HCT116 (cell line): Measurements from ENCODE around the gene ZBTB7C. TPM values are rescaled to one million over a fixed set of nuclear protein-coding genes. Genes with fewer than 3 reads are reported as not detected.

Source experiments
- ATAC-seq: fragments of 200-7000 bp; cut with Tn5 transposase; 2 replicates; pipeline ENCODE4 v1.9.1; 2020; ENCODE audit warnings: mild to moderate bottlenecking, moderate library complexity
- BruUV-seq: library from RNA; stranded (reverse); fragments of 400-500 nt; replicated peaks from 2 replicates; lab custom pipeline; 2021; lab: Mats Ljungman, UMichigan
- CTCF ChIA-PET: fragments of 300-600 bp; sonication (Branson Sonifier 250); formaldehyde crosslinking; loops from one replicate; lab custom pipeline; 2021; ENCODE audit warnings: antibody characterized with exemption; lab: Charles Lee
- POLR2A ChIA-PET: fragments of 300-600, 350-600 bp; sonication (Branson Sonifier 250); formaldehyde crosslinking; loops from one replicate; lab custom pipeline; 2021; ENCODE audit warnings: antibody characterized with exemption; lab: Charles Lee
- RAD21 ChIA-PET, 2 experiments: fragments of 300-600 bp; sonication (Branson Sonifier 250); formaldehyde crosslinking; loops; one replicate each; lab custom pipeline; 2023; ENCODE audit warnings: low total read pairs in 2 of 2; ENCODE audit not compliant: uncharacterized antibody in 2 of 2, unreplicated experiment in 2 of 2, low non-redundant PET in 1 of 2; lab: Charles Lee
- DNase-seq: peaks from one replicate; pipeline ENCODE4 v3.0.0-alpha.2; 2010; ENCODE audit warnings: low read depth, low spot score
- H2AFZ ChIP-seq: fragments of 200-600 bp; shearing (Covaris generic), sonication (generic); 2 replicates; pipeline ENCODE4 v1.6.1; 2017; ENCODE audit warnings: low read depth, mixed run types, mixed read lengths, antibody characterized with exemption, low read length; ENCODE audit not compliant: poor library complexity, severe bottlenecking
- H3K27ac ChIP-seq: 2 replicates; pipeline ENCODE4 v1.5.1; 2012; ENCODE audit warnings: low read depth, low read length
- H3K27me3 ChIP-seq: fragments of 200-600 bp; sonication (generic); 2 replicates; pipeline ENCODE4 v1.6.1; 2016; ENCODE audit warnings: mixed run types, low read length, mixed read lengths; ENCODE audit not compliant: insufficient read depth
- H3K36me3 ChIP-seq, 2 experiments: fragments of 200-500 bp in 1 of 2; fragments of 200-600 bp in 1 of 2; sonication (Bioruptor generic) in 1 of 2; sonication (generic) in 1 of 2; 2 replicates each; pipeline versions ENCODE4 v1.5.1 to v1.6.1; 2014 to 2016; ENCODE audit warnings: low read length in 2 of 2, inconsistent platforms in 1 of 2, mixed read lengths in 1 of 2, mixed run types in 1 of 2; ENCODE audit not compliant: insufficient read depth in 2 of 2, control insufficient read depth in 1 of 2
- H3K4me1 ChIP-seq, 2 experiments: fragments of 200-600 bp in 1 of 2; sonication (generic) in 1 of 2; 2 replicates each; pipeline versions ENCODE4 v1.5.1 to v1.6.1; 2012 to 2017; ENCODE audit warnings: low read length in 2 of 2, inconsistent platforms in 1 of 2, mild to moderate bottlenecking in 1 of 2, mixed read lengths in 1 of 2, mixed run types in 1 of 2, moderate library complexity in 1 of 2; ENCODE audit not compliant: insufficient read depth in 2 of 2, control insufficient read depth in 1 of 2
- H3K4me2 ChIP-seq: fragments of 200-600 bp; sonication (generic); 2 replicates; pipeline ENCODE4 v1.6.1; 2017; ENCODE audit warnings: mixed run types, low read length, mixed read lengths
- H3K4me3 ChIP-seq, 2 experiments: fragments of 200-600 bp in 1 of 2; sonication (generic) in 1 of 2; replicated peaks in 1 of 2; 2 replicates each; pipeline ENCODE4 v1.5.1; 2011 to 2016; ENCODE audit warnings: low read length in 2 of 2, control low read depth in 1 of 2, low read depth in 1 of 2, mild to moderate bottlenecking in 1 of 2, mixed read lengths in 1 of 2, mixed run types in 1 of 2
- H3K79me2 ChIP-seq: fragments of 200-600 bp; sonication (generic); 2 replicates; pipeline ENCODE4 v1.6.1; 2017; ENCODE audit warnings: mild to moderate bottlenecking, mixed run types, low read length, moderate library complexity, mixed read lengths; ENCODE audit not compliant: insufficient read depth
- H3K9ac ChIP-seq: fragments of 200-600 bp; sonication (generic); 2 replicates; pipeline ENCODE4 v1.6.1; 2016; ENCODE audit warnings: low read length, mixed read lengths
- H3K9me2 ChIP-seq: fragments of 200-600 bp; sonication (generic), shearing (Covaris generic); 2 replicates; pipeline ENCODE4 v1.6.1; 2017; ENCODE audit warnings: mixed run types, mild to moderate bottlenecking, moderate library complexity; ENCODE audit not compliant: insufficient read depth
- H3K9me3 ChIP-seq, 2 experiments: fragments of 200-500 bp in 1 of 2; fragments of 200-600 bp in 1 of 2; sonication (Bioruptor generic) in 1 of 2; sonication (generic) in 1 of 2; 2 replicates each; pipeline ENCODE4 v1.6.1; 2014 to 2017; ENCODE audit warnings: low read length in 2 of 2, mixed read lengths in 2 of 2, inconsistent platforms in 1 of 2, low read depth in 1 of 2, mild to moderate bottlenecking in 1 of 2, mixed run types in 1 of 2, moderate library complexity in 1 of 2; ENCODE audit not compliant: control insufficient read depth in 1 of 2, insufficient read depth in 1 of 2
- H4K20me1 ChIP-seq: fragments of 200-600 bp; sonication (generic), shearing (Covaris generic); 2 replicates; pipeline ENCODE4 v1.6.1; 2017; ENCODE audit warnings: mixed run types, mild to moderate bottlenecking, moderate library complexity; ENCODE audit not compliant: insufficient read depth
- EZH2phosphoT487 ChIP-seq: fragments of 200-600 bp; IDR thresholded peaks from 2 replicates; pipeline ENCODE4 v1.6.1; 2018; ENCODE audit warnings: antibody characterized with exemption, borderline replicate concordance
- JUND ChIP-seq: IDR thresholded peaks from 2 replicates; pipeline ENCODE4 v1.6.1; 2012
- SIN3A ChIP-seq: IDR thresholded peaks from 2 replicates; pipeline ENCODE4 v1.6.1; 2012; ENCODE audit warnings: low read depth
- YY1 ChIP-seq: IDR thresholded peaks from 2 replicates; pipeline ENCODE4 v1.6.1; 2011; ENCODE audit warnings: low read length, low read depth, moderate library complexity, mild to moderate bottlenecking; ENCODE audit not compliant: insufficient replicate concordance; ENCODE audit errors: extremely low read depth
- intact Hi-C: fragments of 100-400 bp; cut with micrococcal nuclease; formaldehyde crosslinking; loops from 2 replicates; pipeline ENCODE4 v1.10.0; 2022
- total RNA-seq: library from RNA; stranded (reverse); gene quantifications from one replicate; pipeline ENCODE4 v1.2.1, GENCODE V29; 2021; ENCODE audit not compliant: unreplicated experiment
- TF ChIP-seq, protein P1 (sequence below), 3 experiments: fragments of 200-600 bp in 1 of 3; sonication (generic) in 1 of 3; IDR thresholded peaks in 2 of 3; conservative IDR thresholded peaks in 1 of 3; 2 replicates each; pipeline ENCODE4 v1.5.1; 2012 to 2017; ENCODE audit warnings: low read depth in 2 of 3, low read length in 2 of 3, antibody characterized with exemption in 1 of 3, borderline replicate concordance in 1 of 3, control low read depth in 1 of 3, mild to moderate bottlenecking in 1 of 3, mixed read lengths in 1 of 3, mixed run types in 1 of 3, moderate library complexity in 1 of 3; ENCODE audit not compliant: insufficient read depth in 1 of 3
- TF ChIP-seq, protein P2 (sequence below): IDR thresholded peaks from 2 replicates; pipeline ENCODE4 v1.6.1; 2012; ENCODE audit warnings: low read depth
- TF ChIP-seq, protein P3 (sequence below): IDR thresholded peaks from 2 replicates; pipeline ENCODE4 v1.6.1; 2012
- TF ChIP-seq, protein P4 (sequence below): IDR thresholded peaks from 2 replicates; pipeline ENCODE4 v1.6.1; 2012

ZBTB7C gene
- total RNA-seq, 1 experiment from 2014 or later, result 0.37 TPM

DNA sequence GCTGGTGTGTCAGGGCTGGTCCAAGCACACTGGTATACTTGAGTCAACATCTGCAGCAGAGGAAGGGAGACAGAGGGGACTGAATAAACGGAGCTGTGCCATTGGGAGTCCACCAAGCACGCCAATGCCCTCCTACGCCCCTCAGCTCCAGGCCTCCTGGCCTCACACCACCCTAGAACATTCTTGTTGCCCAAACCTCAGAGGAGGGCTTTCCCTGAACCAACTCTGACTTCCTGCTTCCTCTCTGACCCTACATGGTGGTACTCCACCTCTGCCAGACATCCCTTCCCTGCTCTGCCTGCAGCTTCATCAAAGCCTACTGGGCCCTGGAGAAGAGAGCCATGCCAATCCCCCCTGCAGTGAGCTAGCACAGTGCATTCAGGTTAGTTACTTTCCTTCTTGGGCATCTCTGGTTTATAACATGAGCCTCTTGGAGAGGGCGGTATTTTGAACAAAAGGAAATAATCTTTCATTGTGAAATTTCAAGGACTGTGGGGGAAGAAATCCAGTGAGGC lies 54.4 kb downstream of the ZBTB7C start:
- H3K79me2 ChIP-seq, result no peaks in the 10 kb centered on the region
- no TSS peak for BruUV-seq
- RAD21 ChIA-PET, result no interaction called here
- no peak for ATAC-seq
- H3K27ac ChIP-seq, result no peak overlapping the region
- intact Hi-C loops, result no loop called here
- no peaks in the 10 kb centered on the region for H3K9me2 ChIP-seq
- no peaks in the 10 kb centered on the region for H3K36me3 ChIP-seq
- H3K4me2 ChIP-seq, result no peak overlapping the region
- CTCF ChIA-PET, result no interaction called here
- no peak overlapping the region for H3K4me3 ChIP-seq
- no peaks in the 10 kb centered on the region for H3K4me1 ChIP-seq
- no peaks in the 10 kb centered on the region for H3K9me3 ChIP-seq
- H4K20me1 ChIP-seq, result no peaks in the 10 kb centered on the region
- POLR2A ChIA-PET, result no interaction called here
- H3K27me3 ChIP-seq, result no peaks in the 10 kb centered on the region
- H2AFZ ChIP-seq, result no peak overlapping the region
- H3K9ac ChIP-seq, result no peak overlapping the region
- TF ChIP-seq, protein P1, sequence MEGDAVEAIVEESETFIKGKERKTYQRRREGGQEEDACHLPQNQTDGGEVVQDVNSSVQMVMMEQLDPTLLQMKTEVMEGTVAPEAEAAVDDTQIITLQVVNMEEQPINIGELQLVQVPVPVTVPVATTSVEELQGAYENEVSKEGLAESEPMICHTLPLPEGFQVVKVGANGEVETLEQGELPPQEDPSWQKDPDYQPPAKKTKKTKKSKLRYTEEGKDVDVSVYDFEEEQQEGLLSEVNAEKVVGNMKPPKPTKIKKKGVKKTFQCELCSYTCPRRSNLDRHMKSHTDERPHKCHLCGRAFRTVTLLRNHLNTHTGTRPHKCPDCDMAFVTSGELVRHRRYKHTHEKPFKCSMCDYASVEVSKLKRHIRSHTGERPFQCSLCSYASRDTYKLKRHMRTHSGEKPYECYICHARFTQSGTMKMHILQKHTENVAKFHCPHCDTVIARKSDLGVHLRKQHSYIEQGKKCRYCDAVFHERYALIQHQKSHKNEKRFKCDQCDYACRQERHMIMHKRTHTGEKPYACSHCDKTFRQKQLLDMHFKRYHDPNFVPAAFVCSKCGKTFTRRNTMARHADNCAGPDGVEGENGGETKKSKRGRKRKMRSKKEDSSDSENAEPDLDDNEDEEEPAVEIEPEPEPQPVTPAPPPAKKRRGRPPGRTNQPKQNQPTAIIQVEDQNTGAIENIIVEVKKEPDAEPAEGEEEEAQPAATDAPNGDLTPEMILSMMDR (IDR thresholded peaks at IDR 0.05 in 2 of 3, conservative IDR thresholded peaks at IDR 0.05 in 1 of 3; ENCODE audit: borderline replicate concordance in 1 of 3, insufficient read depth in 1 of 3, low read depth in 2 of 3, low read length in 2 of 3), result no peak
- TF ChIP-seq, protein P2, sequence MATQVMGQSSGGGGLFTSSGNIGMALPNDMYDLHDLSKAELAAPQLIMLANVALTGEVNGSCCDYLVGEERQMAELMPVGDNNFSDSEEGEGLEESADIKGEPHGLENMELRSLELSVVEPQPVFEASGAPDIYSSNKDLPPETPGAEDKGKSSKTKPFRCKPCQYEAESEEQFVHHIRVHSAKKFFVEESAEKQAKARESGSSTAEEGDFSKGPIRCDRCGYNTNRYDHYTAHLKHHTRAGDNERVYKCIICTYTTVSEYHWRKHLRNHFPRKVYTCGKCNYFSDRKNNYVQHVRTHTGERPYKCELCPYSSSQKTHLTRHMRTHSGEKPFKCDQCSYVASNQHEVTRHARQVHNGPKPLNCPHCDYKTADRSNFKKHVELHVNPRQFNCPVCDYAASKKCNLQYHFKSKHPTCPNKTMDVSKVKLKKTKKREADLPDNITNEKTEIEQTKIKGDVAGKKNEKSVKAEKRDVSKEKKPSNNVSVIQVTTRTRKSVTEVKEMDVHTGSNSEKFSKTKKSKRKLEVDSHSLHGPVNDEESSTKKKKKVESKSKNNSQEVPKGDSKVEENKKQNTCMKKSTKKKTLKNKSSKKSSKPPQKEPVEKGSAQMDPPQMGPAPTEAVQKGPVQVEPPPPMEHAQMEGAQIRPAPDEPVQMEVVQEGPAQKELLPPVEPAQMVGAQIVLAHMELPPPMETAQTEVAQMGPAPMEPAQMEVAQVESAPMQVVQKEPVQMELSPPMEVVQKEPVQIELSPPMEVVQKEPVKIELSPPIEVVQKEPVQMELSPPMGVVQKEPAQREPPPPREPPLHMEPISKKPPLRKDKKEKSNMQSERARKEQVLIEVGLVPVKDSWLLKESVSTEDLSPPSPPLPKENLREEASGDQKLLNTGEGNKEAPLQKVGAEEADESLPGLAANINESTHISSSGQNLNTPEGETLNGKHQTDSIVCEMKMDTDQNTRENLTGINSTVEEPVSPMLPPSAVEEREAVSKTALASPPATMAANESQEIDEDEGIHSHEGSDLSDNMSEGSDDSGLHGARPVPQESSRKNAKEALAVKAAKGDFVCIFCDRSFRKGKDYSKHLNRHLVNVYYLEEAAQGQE, result no peak
- TF ChIP-seq, protein P3, sequence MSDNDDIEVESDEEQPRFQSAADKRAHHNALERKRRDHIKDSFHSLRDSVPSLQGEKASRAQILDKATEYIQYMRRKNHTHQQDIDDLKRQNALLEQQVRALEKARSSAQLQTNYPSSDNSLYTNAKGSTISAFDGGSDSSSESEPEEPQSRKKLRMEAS, result no peak
- TF ChIP-seq EZH2phosphoT487, result no peak
- TF ChIP-seq SIN3A, result no peak
- no peak for TF ChIP-seq YY1
- TF ChIP-seq, protein P4, sequence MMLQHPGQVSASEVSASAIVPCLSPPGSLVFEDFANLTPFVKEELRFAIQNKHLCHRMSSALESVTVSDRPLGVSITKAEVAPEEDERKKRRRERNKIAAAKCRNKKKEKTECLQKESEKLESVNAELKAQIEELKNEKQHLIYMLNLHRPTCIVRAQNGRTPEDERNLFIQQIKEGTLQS, result no peak
- no peak for TF ChIP-seq JUND
- DNase-seq, result no peak
